Endothelial cell of umbilical vein (primary cell): ENCODE data around the gene METTL27. TPM values are rescaled to one million over a fixed set of nuclear protein-coding genes. Genes with fewer than 3 reads are reported as not detected.
A peak's percentile ranks its signal among the peaks of the same experiment; 100 is the strongest.

Experiments used
- BruUV-seq: library from RNA; stranded (reverse); fragments of 400-500 nt; replicated peaks from 2 replicates; lab custom pipeline; 2021; lab: Mats Ljungman, UMichigan
- CTCF ChIA-PET: fragments of 300-600, 350-600 bp; sonication (Branson Sonifier 250); formaldehyde crosslinking; loops from one replicate; lab custom pipeline; 2021; ENCODE audit warnings: antibody characterized with exemption, inconsistent platforms; lab: Charles Lee
- POLR2A ChIA-PET: fragments of 300-600, 350-600 bp; sonication (Branson Sonifier 250); formaldehyde crosslinking; loops from one replicate; lab custom pipeline; 2021; ENCODE audit warnings: antibody characterized with exemption, inconsistent platforms; lab: Charles Lee
- DNase-seq: peaks from one replicate; pipeline ENCODE4 v3.0.0-alpha.2; 2011; ENCODE audit warnings: low read depth, low spot score
- FAIRE-seq: peaks from 2 replicates; lab custom pipeline; 2011; peaks lifted over from hg19 to GRCh38; lab: Jason Lieb, UNC
- H2AFZ ChIP-seq: 2 replicates; pipeline ENCODE4 v1.6.0; 2012; ENCODE audit warnings: low read depth, low read length, control low read depth, inconsistent platforms
- H3K27ac ChIP-seq: 2 replicates; pipeline ENCODE4 v1.5.1; 2011; ENCODE audit warnings: low read depth, mild to moderate bottlenecking, control low read depth, low read length, moderate library complexity; ENCODE audit not compliant: insufficient read depth
- H3K27me3 ChIP-seq, 2 experiments: 2 replicates each; pipeline versions ENCODE4 v1.6.0 to v1.6.1; 2011; ENCODE audit warnings: low read length in 2 of 2, mixed read lengths in 1 of 2; ENCODE audit not compliant: control insufficient read depth in 2 of 2, insufficient read depth in 2 of 2
- H3K36me3 ChIP-seq, 2 experiments: 2 replicates in 1 of 2; 3 replicates in 1 of 2; pipeline ENCODE4 v1.5.1; 2011; ENCODE audit warnings: low read length in 2 of 2, mild to moderate bottlenecking in 1 of 2, moderate library complexity in 1 of 2; ENCODE audit not compliant: control insufficient read depth in 2 of 2, insufficient read depth in 2 of 2; ENCODE audit errors: extremely low read depth in 1 of 2
- H3K4me1 ChIP-seq: 3 replicates; pipeline ENCODE4 v1.5.1; 2011; ENCODE audit warnings: mild to moderate bottlenecking, low read length; ENCODE audit not compliant: control insufficient read depth, insufficient read depth; ENCODE audit errors: extremely low read depth
- H3K4me2 ChIP-seq: 2 replicates; pipeline ENCODE4 v1.6.1; 2011; ENCODE audit warnings: low read length, control low read depth, mixed read lengths; ENCODE audit not compliant: insufficient read depth
- H3K4me3 ChIP-seq, 3 experiments: fragments of 200-600 bp in 1 of 3; sonication (generic), shearing (Covaris generic) in 1 of 3; replicated peaks in 1 of 3; 2 replicates each; pipeline ENCODE4 v1.5.1; 2011 to 2016; ENCODE audit warnings: control low read depth in 3 of 3, low read length in 3 of 3, mild to moderate bottlenecking in 2 of 3, inconsistent platforms in 1 of 3, low read depth in 1 of 3, moderate library complexity in 1 of 3; ENCODE audit not compliant: insufficient read depth in 1 of 3
- H3K79me2 ChIP-seq: 2 replicates; pipeline ENCODE4 v1.6.0; 2012; ENCODE audit warnings: low read length, inconsistent platforms; ENCODE audit not compliant: control insufficient read depth, insufficient read depth
- H3K9ac ChIP-seq: replicated peaks from 2 replicates; pipeline ENCODE3; 2011; ENCODE audit warnings: low read length, control low read depth; ENCODE audit not compliant: insufficient read depth; ENCODE audit errors: extremely low read depth
- H3K9me1 ChIP-seq: replicated peaks from 3 replicates; pipeline ENCODE4 v1.6.0; 2011; ENCODE audit warnings: mild to moderate bottlenecking, low read length; ENCODE audit not compliant: control insufficient read depth, insufficient read depth; ENCODE audit errors: extremely low read depth
- H3K9me3 ChIP-seq: replicated peaks from 2 replicates; pipeline ENCODE4 v1.5.1; 2012; ENCODE audit warnings: low read length, inconsistent platforms; ENCODE audit not compliant: control insufficient read depth, insufficient read depth
- H4K20me1 ChIP-seq: replicated peaks from 2 replicates; pipeline ENCODE3; 2011; ENCODE audit warnings: mild to moderate bottlenecking, low read length; ENCODE audit not compliant: control insufficient read depth, insufficient read depth; ENCODE audit errors: extremely low read depth
- CTCF ChIP-seq, 2 donors: IDR thresholded peaks; 1 replicate in 1 of 2; 2 replicates in 1 of 2; pipeline ENCODE4 v1.5.1; 2011; ENCODE audit warnings: low read length in 2 of 2, mild to moderate bottlenecking in 2 of 2, moderate library complexity in 2 of 2, control low read depth in 1 of 2, inconsistent platforms in 1 of 2, low read depth in 1 of 2; ENCODE audit not compliant: insufficient read depth in 1 of 2; ENCODE audit errors: extremely low read depth in 1 of 2
- EZH2 ChIP-seq: IDR thresholded peaks from 2 replicates; pipeline ENCODE4 v1.6.1; 2012; ENCODE audit warnings: borderline replicate concordance, low read depth, mild to moderate bottlenecking, moderate library complexity, low read length, inconsistent platforms; ENCODE audit not compliant: severe bottlenecking
- FOS ChIP-seq: IDR thresholded peaks from 2 replicates; pipeline ENCODE4 v1.6.1; 2011; ENCODE audit warnings: mild to moderate bottlenecking, low read length, moderate library complexity, borderline replicate concordance; ENCODE audit not compliant: insufficient read depth
- GATA2 ChIP-seq: IDR thresholded peaks from 2 replicates; pipeline ENCODE4 v1.7.0; 2011; ENCODE audit warnings: low read depth, mild to moderate bottlenecking, moderate library complexity, mixed read lengths, low read length; ENCODE audit not compliant: insufficient read length, insufficient read depth
- JUN ChIP-seq: IDR thresholded peaks from 2 replicates; pipeline ENCODE4 v1.6.1; 2011; ENCODE audit warnings: borderline replicate concordance, low read depth; ENCODE audit not compliant: insufficient read length, insufficient read depth
- MAX ChIP-seq: IDR thresholded peaks from 2 replicates; pipeline ENCODE4 v1.6.1; 2011; ENCODE audit not compliant: insufficient read depth, insufficient read length
- MYC ChIP-seq: IDR thresholded peaks from one replicate; pipeline ENCODE4 v1.6.1; 2011; ENCODE audit warnings: mild to moderate bottlenecking, low read depth, low read length
- POLR2A ChIP-seq: IDR thresholded peaks from 2 replicates; pipeline ENCODE4 v1.6.1; 2012; ENCODE audit warnings: low read depth, mild to moderate bottlenecking, control low read depth, low read length
- POLR2AphosphoS5 ChIP-seq: IDR thresholded peaks from 2 replicates; pipeline ENCODE4 v1.6.1; 2012; ENCODE audit warnings: low read depth, mild to moderate bottlenecking, control low read depth, low read length, moderate library complexity; ENCODE audit not compliant: insufficient read depth
- dilution Hi-C: fragments of 300-500 bp; cut with MboI; formaldehyde crosslinking; loops from one replicate; pipeline ENCODE4 v1.15.0; 2019; ENCODE audit warnings: low sequenced_read_pairs; ENCODE audit not compliant: extremely low pct_ligation_motif_present
- intact Hi-C: fragments of 100-400 bp; cut with micrococcal nuclease; formaldehyde crosslinking; loops from one replicate; pipeline ENCODE4 v1.10.0; 2022
- polyA plus RNA-seq, 4 experiments: library from polyadenylated mRNA; depleted of rRNA in 3 of 4; stranded (reverse) in 3 of 4; unstranded in 1 of 4; fragments of >200 nt; gene quantifications; 2 replicates each; pipeline versions ENCODE4 v1.2.1 to v1.2.3, GENCODE V29; 2011 to 2012; ENCODE audit warnings: missing spikeins in 1 of 4
- total RNA-seq: library from RNA; stranded (reverse); gene quantifications from 2 replicates; pipeline ENCODE4 v1.2.3, GENCODE V29; 2021

METTL27 gene
- total and polyA plus RNA-seq, 2 donors (not counting 3 experiments of a cell fraction or from before 2014, with no cell fraction given): 6.9 to 10.8 TPM

- ChIA-PET POLR2A (no interaction called here), CTCF (interaction anchor here (0.6 to 3.0 kb wide), 6 partner anchors 16 to 198 kb away, joined by 3 to 21 read pairs (median 7); partner anchors contain the start of gene ABHD11)
- Histone ChIP-seq H3K9ac (no peak overlapping the region), H3K27me3 (no peaks in the 10 kb centered on the region), H2AFZ (peak overlapping the region; percentile 8), H3K27ac (no peak overlapping the region), H3K4me3 (no peak overlapping the region), H3K79me2 (no peaks in the 10 kb centered on the region), H3K4me1 (peaks cover 5% of the 10 kb centered on the region), H3K9me3 (no peaks in the 10 kb centered on the region), H3K36me3 (no peaks in the 10 kb centered on the region), H3K4me2 (no peak overlapping the region), H3K9me1 (no peaks in the 10 kb centered on the region), H4K20me1 (no peaks in the 10 kb centered on the region)
- intact Hi-C loops (loop anchor here (2.0 kb wide), 1 partner anchor 15 kb away; the partner anchor contains the start of gene METTL27), dilution Hi-C loops (no loop called here)
- TF ChIP-seq EZH2 (no peak), POLR2A (no peak), FOS (no peak), CTCF (IDR thresholded peaks at IDR 0.05; ENCODE audit: extremely low read depth in 1 of 2, insufficient read depth in 1 of 2, low read depth in 1 of 2, low read length in 2 of 2) (no peak), MYC (no peak), JUN (peak; percentile 52), GATA2 (peak; percentile 50), POLR2AphosphoS5 (no peak), MAX (no peak)
- FAIRE-seq (peak; percentile 98), DNase-seq (peak; percentile 69)
- no TSS peak for BruUV-seq
Measured at GRCh38 chr7:73828107-73828803, 14.1 kb downstream of the METTL27 start.
